ENCODE measurements around the gene TMEM81. TPM values are rescaled to one million over a fixed set of nuclear protein-coding genes. Genes with fewer than 3 reads are reported as not detected.

Gene TMEM81
- total and polyA plus RNA-seq, 7 donors: 0.92 to 3.6 (median 2.2) TPM; not detected in 1

DNA sequence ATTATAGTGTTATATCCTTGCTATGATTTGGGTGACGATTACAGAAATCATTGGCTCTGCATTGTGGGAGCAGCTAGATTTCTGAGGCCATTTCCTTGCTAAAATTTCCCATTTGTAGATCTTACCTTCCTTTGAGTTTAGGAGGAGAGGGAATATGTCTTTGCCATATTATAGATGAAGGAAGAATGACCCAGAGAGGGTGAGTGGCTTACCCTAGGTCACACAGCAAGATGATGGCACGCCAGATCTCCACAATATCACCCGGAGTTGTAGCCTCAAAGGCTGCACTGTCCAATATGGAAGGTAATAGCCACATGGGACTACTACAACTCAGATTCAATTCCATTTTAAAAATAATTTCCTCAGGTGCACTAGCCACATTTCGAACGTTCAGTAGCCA lies 31.0 kb downstream of the TMEM81 start:
- no peaks in the 10 kb centered on the region for H3K36me3 ChIP-seq
- WGBS, 2 donors: 86 to 94% methylated on average over 5 of the region's 5 CpGs
- TF ChIP-seq, protein P1, sequence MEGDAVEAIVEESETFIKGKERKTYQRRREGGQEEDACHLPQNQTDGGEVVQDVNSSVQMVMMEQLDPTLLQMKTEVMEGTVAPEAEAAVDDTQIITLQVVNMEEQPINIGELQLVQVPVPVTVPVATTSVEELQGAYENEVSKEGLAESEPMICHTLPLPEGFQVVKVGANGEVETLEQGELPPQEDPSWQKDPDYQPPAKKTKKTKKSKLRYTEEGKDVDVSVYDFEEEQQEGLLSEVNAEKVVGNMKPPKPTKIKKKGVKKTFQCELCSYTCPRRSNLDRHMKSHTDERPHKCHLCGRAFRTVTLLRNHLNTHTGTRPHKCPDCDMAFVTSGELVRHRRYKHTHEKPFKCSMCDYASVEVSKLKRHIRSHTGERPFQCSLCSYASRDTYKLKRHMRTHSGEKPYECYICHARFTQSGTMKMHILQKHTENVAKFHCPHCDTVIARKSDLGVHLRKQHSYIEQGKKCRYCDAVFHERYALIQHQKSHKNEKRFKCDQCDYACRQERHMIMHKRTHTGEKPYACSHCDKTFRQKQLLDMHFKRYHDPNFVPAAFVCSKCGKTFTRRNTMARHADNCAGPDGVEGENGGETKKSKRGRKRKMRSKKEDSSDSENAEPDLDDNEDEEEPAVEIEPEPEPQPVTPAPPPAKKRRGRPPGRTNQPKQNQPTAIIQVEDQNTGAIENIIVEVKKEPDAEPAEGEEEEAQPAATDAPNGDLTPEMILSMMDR (IDR thresholded peaks at IDR 0.05): no peak
- peaks cover 0 to 2% (median 0%) of the 10 kb centered on the region in 3 donors for H3K27me3 ChIP-seq
- H3K27ac ChIP-seq: no peak overlapping the region
- H3K4me1 ChIP-seq: no peaks in the 10 kb centered on the region
- DNase-seq: no peak
- intact Hi-C loops (cut with DNase I): no loop called here
- H3K4me3 ChIP-seq: no peak overlapping the region
- H3K9me3 ChIP-seq: no peaks in the 10 kb centered on the region

DNA sequence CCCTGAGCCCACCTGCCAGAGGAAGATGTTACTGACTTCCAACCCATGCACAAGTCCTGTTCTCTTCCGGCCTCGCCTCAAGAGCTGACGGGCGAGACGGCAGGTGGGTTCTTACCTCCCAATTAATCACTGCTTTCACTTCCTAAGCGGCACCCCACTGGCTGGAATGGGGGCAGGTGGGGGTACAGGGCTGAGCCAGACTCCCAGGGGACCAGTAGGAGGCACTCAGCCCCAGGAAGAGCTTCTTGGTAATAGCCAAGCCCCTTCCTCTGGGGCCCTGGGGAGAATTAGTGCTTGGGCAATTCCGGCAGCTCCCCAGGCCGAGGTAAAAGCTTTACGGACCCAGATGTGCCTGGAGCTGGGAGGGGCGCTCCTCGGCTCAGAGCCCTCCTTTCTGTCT lies 31.6 kb downstream of the TMEM81 start:
- 82% methylated on average over 11 of the region's 11 CpGs for WGBS, 2 donors
- no peak for DNase-seq
- H3K4me3 ChIP-seq: no peak overlapping the region
- H3K36me3 ChIP-seq: no peaks in the 10 kb centered on the region
- no peak overlapping the region for H3K27ac ChIP-seq
- H3K9me3 ChIP-seq: no peaks in the 10 kb centered on the region
- no peak for TF ChIP-seq POLR2A (IDR thresholded peaks at IDR 0.05)
- TF ChIP-seq POLR2AphosphoS5 (IDR thresholded peaks at IDR 0.05): no peak
- TF ChIP-seq, protein P1 (IDR thresholded peaks at IDR 0.05): no peak
- no peak for TF ChIP-seq EP300 (IDR thresholded peaks at IDR 0.05)
- intact Hi-C loops (cut with DNase I): no loop called here
- no peaks in the 10 kb centered on the region for H3K4me1 ChIP-seq
- peaks cover 0 to 8% (median 0%) of the 10 kb centered on the region in 3 donors for H3K27me3 ChIP-seq

DNA sequence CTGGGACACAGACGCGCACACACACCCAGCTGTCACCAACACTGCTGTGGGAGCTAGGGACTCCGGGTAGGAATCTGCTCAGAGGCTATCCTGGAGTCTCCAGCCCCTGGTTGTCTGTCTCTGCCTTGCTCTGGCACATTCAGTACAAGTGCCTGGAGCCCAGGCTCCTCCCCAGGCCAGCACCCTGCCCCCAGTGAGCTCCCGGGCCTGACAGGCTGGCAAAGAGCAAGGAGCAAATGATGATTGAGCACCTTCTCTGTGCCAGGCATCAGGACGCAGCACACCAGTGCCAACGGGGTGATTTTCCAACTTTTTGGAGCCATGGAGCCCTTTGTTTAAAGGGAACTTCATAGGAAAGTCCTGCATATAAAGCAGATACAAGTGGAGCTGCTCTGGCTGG lies 34.8 kb downstream of the TMEM81 start:
- Histone ChIP-seq H3K4me3 (no peak overlapping the region), H3K4me1 (no peaks in the 10 kb centered on the region), H3K27me3 (peaks cover 6 to 39% (median 6%) of the 10 kb centered on the region in 3 donors), H3K36me3 (no peaks in the 10 kb centered on the region), H3K27ac (no peak overlapping the region), H3K9me3 (no peaks in the 10 kb centered on the region)
- DNase-seq: no peak
- intact Hi-C loops (cut with DNase I): no loop called here
- 66 to 67% methylated on average over 6 of the region's 6 CpGs for WGBS, 2 donors
- TF ChIP-seq POLR2AphosphoS5 (IDR thresholded peaks at IDR 0.05) (no peak), POLR2A (IDR thresholded peaks at IDR 0.05) (no peak), EP300 (IDR thresholded peaks at IDR 0.05) (no peak)
- TF ChIP-seq, protein P1 (IDR thresholded peaks at IDR 0.05): no peak

DNA sequence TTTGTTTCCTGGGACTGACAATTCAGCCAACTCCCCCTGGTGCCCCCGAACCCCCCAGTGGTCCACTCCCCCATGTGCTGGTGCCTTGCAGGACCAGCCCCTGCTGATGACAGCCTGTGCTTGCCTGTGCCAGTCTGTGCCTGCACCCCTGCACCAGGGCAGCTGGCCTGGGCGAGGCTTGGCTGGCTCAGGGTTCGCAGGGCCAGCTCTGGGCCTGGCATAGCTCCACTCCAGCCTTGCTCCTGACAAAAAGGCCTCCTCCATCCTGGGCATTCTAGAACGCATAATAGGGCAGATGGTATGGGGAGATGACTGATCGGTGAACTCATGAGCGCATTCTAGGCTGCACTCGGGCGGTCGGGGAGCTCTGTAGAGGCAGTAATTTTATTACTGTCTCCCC lies 35.9 kb downstream of the TMEM81 start:
- TF ChIP-seq POLR2A (IDR thresholded peaks at IDR 0.05) (no peak), POLR2AphosphoS5 (IDR thresholded peaks at IDR 0.05) (no peak), EP300 (IDR thresholded peaks at IDR 0.05) (no peak)
- TF ChIP-seq, protein P1 (IDR thresholded peaks at IDR 0.05): no peak
- Histone ChIP-seq H3K27ac (no peak overlapping the region), H3K36me3 (no peaks in the 10 kb centered on the region), H3K4me3 (no peak overlapping the region), H3K27me3 (peaks cover 9 to 50% (median 17%) of the 10 kb centered on the region in 3 donors), H3K9me3 (no peaks in the 10 kb centered on the region), H3K4me1 (peaks cover 0 to 2% (median under 1%) of the 10 kb centered on the region in 4 donors)
- 75 to 82% methylated on average over 9 of the region's 9 CpGs for WGBS, 2 donors
- intact Hi-C loops (cut with DNase I): no loop called here
- DNase-seq: no peak

DNA sequence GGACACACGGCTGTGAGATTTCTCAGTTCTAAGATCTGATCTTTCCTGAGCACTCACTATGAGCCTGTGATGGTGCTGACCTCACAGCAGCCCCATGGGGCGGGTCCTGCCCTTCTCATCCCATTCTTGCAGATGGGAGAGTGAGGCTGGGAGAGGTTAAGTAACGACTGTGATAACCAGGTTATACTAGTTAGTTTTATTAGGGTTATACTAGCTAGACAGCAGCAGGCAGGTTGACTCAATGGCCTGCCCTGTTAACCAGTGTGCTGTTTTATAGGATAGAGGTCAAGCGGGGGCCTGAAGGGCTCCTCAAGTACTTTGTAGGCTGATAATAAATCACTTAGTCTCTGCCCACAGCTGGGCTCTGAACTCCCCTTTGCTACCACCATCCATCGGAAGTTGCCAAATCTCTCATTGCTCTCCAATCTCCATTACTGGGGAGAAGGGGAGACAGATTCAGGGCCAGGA lies 36.5 kb downstream of the TMEM81 start:
- Histone ChIP-seq H3K4me3 (no peak overlapping the region), H3K27ac (no peak overlapping the region), H3K9me3 (no peaks in the 10 kb centered on the region), H3K4me1 (peaks cover 0 to 8% (median 6%) of the 10 kb centered on the region in 4 donors), H3K27me3 (peaks cover 12 to 56% (median 22%) of the 10 kb centered on the region in 3 donors), H3K36me3 (no peaks in the 10 kb centered on the region)
- DNase-seq: no peak
- TF ChIP-seq POLR2AphosphoS5 (IDR thresholded peaks at IDR 0.05) (no peak), POLR2A (IDR thresholded peaks at IDR 0.05) (no peak), EP300 (IDR thresholded peaks at IDR 0.05) (no peak)
- TF ChIP-seq, protein P1 (IDR thresholded peaks at IDR 0.05): no peak
- intact Hi-C loops (cut with DNase I): no loop called here
- WGBS, 2 donors: 60 to 71% methylated on average over 5 of the region's 5 CpGs

Measured in sigmoid colon (tissue), 7 donors.